HCT116 (cell line): ENCODE data around the gene STK16.

ENCODE experiments used
- CEBPB ChIP-seq: IDR thresholded peaks from 2 replicates; pipeline ENCODE4 v1.6.1; 2012; ENCODE audit warnings: low read depth
- EZH2 ChIP-seq: fragments of 200-600 bp; sonication (generic); IDR thresholded peaks from 2 replicates; pipeline ENCODE4 v1.6.1; 2017; ENCODE audit warnings: antibody characterized with exemption, mixed run types
- EZH2phosphoT487 ChIP-seq: fragments of 200-600 bp; IDR thresholded peaks from 2 replicates; pipeline ENCODE4 v1.6.1; 2018; ENCODE audit warnings: antibody characterized with exemption, borderline replicate concordance
- POLR2A ChIP-seq: IDR thresholded peaks from 2 replicates; pipeline ENCODE4 v1.7.0; 2011; ENCODE audit warnings: borderline replicate concordance; ENCODE audit not compliant: insufficient read depth, insufficient read length; ENCODE audit errors: extremely low read depth
- POLR2AphosphoS5 ChIP-seq: IDR thresholded peaks from 2 replicates; pipeline ENCODE4 v1.6.1; 2011; ENCODE audit warnings: mild to moderate bottlenecking, low read depth, low read length, moderate library complexity
- SP1 ChIP-seq: IDR thresholded peaks from 2 replicates; pipeline ENCODE4 v1.6.1; 2012; ENCODE audit warnings: low read depth
- TCF7L2 ChIP-seq: IDR thresholded peaks from 2 replicates; pipeline ENCODE4 v1.7.0; 2011; ENCODE audit warnings: borderline replicate concordance, inconsistent platforms; ENCODE audit not compliant: insufficient read depth, insufficient read length; ENCODE audit errors: extremely low read depth
- ZFX ChIP-seq: fragments of 450-650 bp; IDR thresholded peaks from 2 replicates; pipeline ENCODE4 v1.6.1; 2017
- TF ChIP-seq, protein P1 (sequence below), 3 experiments: fragments of 200-600 bp in 1 of 3; sonication (generic) in 1 of 3; IDR thresholded peaks in 2 of 3; conservative IDR thresholded peaks in 1 of 3; 2 replicates each; pipeline ENCODE4 v1.5.1; 2012 to 2017; ENCODE audit warnings: low read depth in 2 of 3, low read length in 2 of 3, antibody characterized with exemption in 1 of 3, borderline replicate concordance in 1 of 3, control low read depth in 1 of 3, mild to moderate bottlenecking in 1 of 3, mixed read lengths in 1 of 3, mixed run types in 1 of 3, moderate library complexity in 1 of 3; ENCODE audit not compliant: insufficient read depth in 1 of 3

DNA sequence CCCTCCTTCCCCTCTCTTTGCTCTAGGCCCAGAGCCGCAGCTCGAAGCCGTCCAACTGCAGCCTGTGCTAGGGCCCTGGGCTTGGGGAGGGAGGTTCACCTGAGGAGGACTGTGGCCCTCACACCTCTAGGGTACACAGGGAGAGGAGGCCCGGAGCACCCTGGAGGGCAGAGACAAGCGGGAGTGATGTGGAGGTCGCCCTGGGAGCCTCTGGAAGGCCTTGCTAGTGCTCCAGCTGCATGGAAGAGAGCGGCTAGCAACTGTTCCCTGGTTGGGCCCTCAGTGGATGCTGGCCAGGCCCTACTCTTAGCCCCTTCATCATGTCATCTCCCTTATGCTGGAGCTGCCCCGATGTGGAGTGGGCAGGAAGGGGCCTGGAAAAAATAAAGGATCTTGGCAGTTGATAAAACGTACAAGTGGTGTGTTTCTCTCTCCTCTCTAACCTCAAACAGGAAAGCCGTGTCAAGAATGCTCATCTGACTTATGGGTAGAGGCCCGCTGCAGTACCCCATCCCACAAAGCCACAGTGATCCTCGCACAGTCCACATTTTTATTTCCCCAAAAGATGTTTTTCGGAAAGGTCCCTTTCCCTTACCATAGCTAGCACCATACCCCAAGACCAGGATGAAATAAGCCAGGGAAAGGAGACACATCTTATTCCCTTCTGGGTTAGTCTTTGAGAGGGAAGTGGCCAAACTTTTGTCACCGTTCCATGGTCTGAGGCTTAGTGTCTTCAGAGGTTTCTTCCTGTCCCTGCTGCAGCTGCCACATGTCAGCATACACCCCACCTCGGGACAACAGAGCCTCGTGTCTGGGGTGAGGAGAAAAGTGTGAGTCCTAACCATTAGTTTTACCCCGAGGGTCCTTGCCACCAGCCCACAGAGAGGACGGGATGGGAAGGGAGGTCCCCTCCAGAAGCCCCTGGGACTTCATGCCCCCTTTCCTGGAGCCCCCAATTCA lies 35.8 kb upstream of the STK16 start:
- TF ChIP-seq, protein P1, sequence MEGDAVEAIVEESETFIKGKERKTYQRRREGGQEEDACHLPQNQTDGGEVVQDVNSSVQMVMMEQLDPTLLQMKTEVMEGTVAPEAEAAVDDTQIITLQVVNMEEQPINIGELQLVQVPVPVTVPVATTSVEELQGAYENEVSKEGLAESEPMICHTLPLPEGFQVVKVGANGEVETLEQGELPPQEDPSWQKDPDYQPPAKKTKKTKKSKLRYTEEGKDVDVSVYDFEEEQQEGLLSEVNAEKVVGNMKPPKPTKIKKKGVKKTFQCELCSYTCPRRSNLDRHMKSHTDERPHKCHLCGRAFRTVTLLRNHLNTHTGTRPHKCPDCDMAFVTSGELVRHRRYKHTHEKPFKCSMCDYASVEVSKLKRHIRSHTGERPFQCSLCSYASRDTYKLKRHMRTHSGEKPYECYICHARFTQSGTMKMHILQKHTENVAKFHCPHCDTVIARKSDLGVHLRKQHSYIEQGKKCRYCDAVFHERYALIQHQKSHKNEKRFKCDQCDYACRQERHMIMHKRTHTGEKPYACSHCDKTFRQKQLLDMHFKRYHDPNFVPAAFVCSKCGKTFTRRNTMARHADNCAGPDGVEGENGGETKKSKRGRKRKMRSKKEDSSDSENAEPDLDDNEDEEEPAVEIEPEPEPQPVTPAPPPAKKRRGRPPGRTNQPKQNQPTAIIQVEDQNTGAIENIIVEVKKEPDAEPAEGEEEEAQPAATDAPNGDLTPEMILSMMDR (IDR thresholded peaks at IDR 0.05 in 2 of 3, conservative IDR thresholded peaks at IDR 0.05 in 1 of 3; ENCODE audit: borderline replicate concordance in 1 of 3, insufficient read depth in 1 of 3, low read depth in 2 of 3, low read length in 2 of 3): no peak
- TF ChIP-seq POLR2AphosphoS5 (no peak), POLR2A (no peak), CEBPB (no peak), ZFX (no peak), TCF7L2 (no peak), SP1 (no peak), EZH2phosphoT487 (no peak), EZH2 (no peak)
